Stimulated activated CD8-positive, alpha-beta memory T cell treated with anti-CD3 and anti-CD28 coated beads, Interleukin-12 subunit alpha, Interleukin-12 subunit beta, amount 100 ng/mL, for 1 hour (primary cell): ENCODE results near the gene PSMD1.

ENCODE experiments used
- DNase-seq: peaks from one replicate; pipeline ENCODE4 v3.0.0-alpha.2; 2020; ENCODE audit warnings: low read depth

Gene PSMD1

DNA sequence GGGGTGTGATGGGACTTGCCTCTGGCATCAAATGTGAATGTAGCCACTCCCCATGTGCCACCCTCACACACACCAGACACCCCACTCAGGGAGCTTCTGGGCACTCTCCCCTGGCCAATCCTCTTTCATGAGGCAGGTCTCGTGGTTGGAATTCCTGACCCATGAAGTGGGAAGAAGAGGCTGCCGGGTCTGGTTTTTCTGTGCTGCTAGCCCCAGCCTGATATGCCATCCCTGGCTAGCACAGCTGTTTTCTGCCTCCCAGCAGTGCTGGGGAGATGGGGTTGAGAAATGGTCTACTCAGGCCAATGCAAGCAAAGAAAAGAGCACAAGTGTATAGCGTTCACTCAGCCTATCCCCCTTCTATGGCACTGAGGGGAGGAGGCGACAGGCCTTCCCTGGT lies 20.5 kb upstream of the PSMD1 start:
- no peak for DNase-seq

DNA sequence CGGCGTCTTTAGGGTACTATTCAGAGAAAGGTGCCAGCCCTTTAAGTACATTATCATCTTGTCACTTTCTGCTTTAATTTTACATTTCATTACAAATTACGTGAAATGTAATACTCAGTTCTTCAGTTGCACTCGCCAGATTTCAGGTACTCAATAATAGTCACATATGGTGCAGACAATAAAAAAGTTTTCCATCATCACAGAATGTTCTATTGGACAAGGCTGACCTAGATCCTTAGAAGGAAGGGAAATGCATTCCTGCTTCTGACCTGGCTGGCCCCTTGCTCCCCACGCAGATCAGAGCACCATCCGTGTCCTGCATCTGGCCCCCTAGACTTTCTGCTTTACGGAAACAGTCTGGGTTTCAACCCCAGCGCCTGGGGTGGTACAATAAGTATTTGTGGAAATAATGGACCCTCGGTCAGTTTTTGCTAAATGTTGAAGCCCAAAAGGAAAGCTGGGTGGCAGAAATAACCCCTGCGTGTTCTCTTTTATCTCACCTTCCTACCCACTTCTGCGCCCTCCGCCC lies 20.0 kb upstream of the PSMD1 start:
- no peak for DNase-seq

GRCh38 chr2:231037202-231037730 lies 19.4 kb upstream of the PSMD1 start, which contains the start of gene C2orf72:
Gene C2orf72 (plus strand): TSS chr2:231037523. CDS start chr2:231037566, 43 bp downstream.
- no peak for DNase-seq

DNA sequence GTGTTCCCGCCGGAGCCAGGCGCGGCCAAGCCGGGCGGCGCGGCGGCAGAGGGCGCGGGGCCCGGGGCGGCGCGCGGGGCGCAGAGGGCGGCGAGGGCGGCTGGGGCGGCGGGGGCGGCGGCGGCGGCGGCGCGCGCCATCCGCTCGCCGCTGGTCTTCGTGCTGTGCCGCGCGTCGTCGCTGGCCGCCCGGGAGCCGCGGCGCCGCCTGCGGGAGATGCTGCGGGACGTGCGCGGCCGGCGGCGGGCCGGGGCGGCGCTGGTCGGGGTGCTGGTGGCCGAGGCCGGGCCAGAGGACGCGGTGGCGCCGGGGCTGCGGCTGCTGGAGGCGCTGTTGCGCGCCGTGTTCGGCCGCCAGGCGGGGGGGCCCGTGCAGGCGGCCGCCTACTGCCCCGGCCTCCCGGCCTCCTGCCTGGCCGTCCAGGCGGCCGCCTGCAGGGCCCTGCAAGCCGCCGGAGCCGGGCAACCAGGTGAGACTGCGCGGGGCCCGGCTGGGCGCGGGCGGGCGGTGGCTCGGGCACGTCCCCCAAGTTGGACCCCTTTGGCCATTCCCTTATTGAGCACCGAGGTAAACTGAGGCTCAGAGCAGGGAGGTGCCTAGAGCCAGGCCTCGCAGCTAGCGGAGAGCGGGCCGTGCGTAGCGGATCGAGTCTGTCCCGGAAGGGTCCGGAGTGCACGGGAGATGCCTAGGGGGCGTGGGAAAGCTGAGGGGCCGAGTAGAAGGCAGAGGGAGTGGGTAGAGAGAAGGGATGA lies 18.8 kb upstream of the PSMD1 start:
- DNase-seq = no peak

- no peak for DNase-seq
These were observed 18.0 kb upstream of the PSMD1 start for GRCh38 chr2:231038483-231039293.

GRCh38 chr2:231039294-231039664 lies 17.4 kb upstream of the PSMD1 start:
- DNase-seq = no peak

DNA sequence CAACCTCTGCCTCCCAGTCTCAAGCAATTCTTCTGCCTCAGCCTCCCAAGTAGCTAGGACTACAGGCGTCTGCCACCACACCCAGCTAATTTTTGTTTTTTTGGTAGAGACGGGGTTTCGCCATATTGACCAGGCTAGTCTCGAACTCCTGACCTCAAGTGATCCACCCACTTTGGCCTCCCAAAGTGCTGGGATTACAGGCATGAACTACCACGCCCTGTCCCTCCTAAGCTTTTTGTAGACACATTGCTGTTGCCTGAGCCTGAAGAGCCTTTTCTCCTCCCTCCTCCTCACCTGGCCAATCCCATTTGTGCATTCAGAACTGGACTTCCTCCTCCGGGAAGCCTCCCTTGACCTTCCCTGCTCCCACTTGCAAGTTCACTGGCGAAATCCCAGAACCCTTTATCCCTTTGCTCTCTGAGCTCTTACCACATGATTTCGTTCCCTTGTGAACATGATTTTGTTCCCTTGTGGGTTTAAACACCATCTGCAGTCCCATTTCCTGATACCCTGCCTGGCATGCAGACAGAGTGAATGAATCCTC lies 16.8 kb upstream of the PSMD1 start:
- no peak for DNase-seq

DNA sequence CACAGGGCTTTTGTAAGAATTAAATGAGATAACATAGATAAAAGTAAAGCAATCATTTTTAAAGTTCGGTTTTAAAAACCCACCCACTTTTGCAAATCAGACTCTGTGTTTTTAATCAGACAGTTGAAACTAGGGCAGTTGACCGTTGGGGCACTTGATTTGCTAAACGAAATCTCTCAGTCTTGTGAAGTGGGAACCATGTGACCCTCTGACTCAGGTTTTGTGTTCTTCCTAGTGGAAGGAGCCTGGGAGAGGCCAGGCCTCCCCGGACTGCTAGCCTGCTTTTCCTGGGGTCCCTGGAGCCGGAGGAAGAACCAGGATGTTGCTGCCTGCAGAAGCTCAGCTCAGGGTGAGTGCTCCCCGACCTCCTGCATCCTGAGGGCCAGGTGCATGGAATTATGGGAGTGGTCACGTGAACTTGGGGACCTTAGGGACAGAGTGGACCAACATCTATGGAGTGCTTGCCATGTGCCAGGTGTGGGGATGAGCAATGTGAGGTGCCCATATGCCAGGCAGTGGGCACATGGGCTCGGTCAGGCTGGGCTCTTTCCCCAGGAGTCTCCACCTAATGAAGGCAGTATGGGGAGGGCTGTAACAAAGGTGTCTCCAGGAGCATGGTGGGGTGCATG lies 15.5 kb upstream of the PSMD1 start:
- no peak for DNase-seq

DNA sequence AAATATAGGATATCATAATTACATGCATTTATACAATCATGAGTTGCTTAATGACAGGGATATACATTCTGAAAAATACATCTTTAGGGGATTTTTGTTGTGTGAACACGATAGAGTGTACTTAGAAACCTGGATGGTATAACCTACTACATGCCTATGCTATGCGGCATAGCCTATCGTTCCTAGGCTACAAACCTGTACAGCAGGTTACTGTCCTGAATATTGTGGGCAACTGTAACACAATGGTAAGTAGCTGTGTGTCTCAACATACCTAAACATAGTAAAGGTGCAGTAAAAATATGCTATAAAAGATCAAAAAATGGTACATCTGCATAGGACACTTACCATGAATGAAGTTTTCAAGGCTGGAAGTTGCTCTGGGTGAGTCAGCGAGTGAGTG lies 12.9 kb upstream of the PSMD1 start:
- DNase-seq = no peak

DNA sequence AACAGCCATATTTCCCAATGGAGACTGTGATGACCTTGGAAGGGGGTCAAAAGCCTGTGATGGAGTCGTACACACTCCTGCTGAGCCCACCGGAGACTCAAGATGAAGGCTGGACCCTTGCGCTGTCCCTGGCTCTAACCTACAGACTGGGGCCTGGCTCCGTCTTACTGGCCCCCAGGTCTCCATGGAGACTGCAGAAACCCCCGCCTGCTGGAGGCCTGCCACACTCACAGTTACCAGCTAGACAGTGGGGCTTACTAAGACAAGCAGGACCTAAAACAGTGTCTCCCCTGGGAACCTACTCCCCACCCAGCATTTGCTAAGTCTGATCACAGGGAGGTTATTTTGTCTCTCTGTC lies 9.8 kb upstream of the PSMD1 start:
- DNase-seq = no peak

GRCh38 chr2:231047274-231047922 lies 9.3 kb upstream of the PSMD1 start:
- DNase-seq = no peak

DNA sequence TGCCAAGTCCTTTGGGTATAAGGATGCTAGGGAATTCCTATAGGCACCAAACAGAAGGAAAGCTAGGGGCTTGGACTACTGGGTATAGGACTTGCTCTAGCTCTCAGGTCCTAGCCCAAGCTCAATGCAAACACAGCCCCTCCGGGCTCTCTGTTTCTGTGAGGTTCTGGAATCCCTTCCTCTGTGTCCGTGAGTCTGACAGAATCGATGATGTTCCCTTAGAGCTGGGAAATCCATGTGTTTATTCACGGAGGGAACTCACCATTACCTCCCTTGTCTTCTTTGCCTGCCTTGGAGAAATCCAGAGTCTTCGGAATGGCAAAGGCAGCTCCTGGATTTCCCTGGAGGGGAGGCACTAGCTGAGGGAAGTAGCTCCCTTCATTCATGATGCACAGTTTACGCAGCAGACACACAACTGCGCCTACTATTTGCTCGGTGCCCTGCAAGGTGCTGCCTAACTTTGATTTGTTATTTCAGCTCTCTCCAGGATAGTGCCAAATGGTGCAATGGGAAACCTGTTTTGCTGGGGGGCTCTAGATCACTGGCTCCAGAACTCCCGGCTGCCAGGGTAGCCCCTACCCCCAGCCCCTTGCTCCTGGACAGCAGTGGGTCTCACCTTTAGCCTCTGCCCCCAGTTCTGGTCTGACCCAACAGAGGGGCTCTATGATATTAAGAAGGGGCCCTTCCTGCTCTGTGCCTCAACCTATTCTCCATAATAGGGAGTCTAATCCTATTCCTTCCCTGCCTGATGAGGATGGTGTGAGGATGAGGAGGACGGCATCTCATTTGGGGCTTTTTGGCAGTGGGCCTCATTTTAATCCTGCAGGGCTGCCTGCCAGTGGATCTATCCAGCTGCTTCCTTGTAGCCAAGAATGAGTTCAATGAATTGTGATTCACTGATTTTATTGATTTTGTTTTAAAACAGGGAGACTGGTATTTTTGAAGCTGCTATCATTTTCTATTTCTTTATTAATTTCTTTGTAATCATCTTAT lies 8.4 kb upstream of the PSMD1 start:
- DNase-seq = no peak

DNA sequence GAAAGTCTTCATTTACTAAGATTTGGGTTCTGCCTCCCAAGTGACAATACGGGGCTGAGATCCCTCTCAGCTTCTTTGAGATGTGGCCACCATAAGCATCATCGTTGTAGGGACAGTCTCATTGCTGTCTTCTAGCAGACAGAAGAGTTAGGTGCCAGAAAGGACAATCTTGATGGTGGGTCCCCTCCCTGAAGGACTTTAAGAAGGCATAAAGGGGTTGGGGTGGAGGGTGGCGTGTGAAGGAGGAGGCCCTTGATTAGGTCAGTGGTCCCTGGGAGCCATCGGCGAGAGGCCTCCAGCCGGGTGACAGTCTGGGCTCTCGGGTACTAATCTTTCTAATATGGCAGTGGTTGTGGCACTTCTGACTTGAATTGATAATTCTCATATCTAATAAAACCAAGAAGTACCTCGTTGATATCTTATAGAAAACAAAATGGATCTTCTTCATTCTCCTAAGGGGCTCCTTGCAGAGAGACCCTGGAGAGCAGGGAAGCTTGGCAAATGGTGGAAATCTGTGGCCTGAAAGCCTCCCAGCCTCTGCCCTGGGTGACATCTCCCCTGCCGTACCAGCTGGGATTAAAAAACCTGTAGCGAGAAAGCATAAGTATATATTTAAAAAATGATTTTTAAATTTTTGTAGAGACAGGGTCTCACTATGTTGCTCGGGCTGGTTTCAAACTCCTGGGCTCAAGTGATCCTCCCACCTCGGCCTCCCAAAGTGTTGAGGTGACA lies 7.2 kb upstream of the PSMD1 start:
- no peak for DNase-seq

- no peak for DNase-seq
These were observed 6.4 kb upstream of the PSMD1 start for GRCh38 chr2:231050018-231050901.

DNA sequence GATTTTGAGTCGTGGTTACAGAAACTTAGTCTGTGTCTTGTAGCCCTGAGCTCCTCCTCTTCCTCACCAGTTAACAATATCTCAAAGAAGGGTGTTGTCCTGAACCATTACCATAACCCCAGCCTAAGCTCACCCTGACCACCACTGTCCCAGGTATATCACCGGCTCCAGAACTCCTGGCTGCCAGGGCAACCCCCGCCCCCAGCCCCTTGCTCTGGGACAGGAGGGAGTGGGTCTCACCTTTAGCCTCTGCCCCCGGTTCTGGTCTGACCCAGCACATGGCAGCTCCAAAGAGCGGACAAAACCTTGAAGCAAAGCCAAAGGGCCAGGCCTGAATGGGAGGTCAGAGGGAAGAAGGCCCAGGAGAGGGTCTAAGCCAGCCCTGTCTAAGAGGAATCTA lies 5.6 kb upstream of the PSMD1 start:
- DNase-seq = no peak

GRCh38 chr2:231052494-231053451 lies 3.9 kb upstream of the PSMD1 start:
- peak; percentile 60 for DNase-seq

GRCh38 chr2:231053846-231054245 lies 2.8 kb upstream of the PSMD1 start:
- no peak for DNase-seq

DNA sequence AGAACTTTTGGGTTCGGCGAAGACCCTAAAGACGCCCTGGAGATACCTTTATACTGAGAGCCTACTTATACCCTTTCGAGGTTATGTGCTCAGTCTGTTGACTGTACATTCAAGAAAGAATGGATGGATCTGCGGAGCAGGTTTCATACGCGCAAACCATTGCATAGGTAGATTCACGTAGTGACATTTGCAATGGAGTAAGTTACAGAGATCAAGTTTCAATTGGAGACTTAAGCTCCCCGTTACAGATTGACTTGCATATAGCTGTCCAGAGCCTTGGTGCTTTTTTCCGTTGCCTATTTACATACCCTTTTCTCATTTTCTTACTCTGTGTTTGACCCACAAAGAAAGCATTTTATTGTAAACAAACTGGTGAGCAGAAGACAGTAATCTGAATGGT lies 923 bp downstream of the PSMD1 start:
- DNase-seq = no peak
